ENCODE data around the gene FN1. TPM values are rescaled to one million over a fixed set of nuclear protein-coding genes. Genes with fewer than 3 reads are reported as not detected.

FN1 gene
- polyA plus RNA-seq, 1 donor (not counting 4 experiments of a cell fraction or from before 2014, with no cell fraction given): 1,649 TPM

DNA sequence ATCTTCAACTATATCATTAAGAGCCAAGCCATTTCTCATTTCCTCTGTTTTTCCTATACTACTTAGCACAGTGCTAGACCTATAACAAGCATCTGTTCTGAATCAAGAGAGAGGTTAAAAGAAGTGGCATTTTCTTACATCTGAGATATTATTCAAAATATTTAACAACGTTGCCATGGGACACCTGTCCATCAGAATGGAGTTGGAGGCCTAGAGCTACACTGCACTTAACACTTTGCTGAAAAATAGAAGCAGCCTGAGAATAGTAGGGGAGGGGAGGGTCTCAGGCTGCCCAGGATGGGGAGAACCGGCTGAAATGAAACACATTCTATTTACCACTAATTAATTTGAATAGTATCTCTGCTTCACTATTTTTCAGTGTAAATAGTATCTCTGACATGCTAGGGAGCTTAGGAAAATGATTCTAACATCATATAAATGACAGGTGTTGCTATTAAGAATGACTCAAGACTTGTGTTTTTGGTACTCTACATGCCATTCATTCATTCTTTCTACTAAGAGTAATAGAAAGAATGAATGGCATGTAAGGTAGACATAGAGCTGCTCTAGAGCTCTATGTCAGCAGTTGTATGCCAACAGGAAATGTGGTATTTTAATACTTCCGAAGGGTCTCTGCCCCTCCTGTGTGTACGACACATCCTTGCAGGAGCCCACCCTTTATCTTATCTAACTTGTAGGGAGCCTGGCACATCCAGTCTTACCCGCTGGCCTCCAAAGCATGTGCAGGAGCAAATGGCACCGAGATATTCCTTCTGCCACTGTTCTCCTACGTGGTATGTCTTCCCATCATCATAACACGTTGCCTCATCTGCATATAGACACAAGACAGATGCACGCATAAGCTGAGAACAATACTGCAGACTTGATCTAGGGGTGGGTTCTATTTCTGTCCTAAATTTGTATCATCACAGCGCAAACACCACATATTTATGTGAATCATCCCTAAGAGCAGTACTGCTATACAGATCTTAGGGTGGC is 71.4 kb downstream of the FN1 start:
- no peak for FAIRE-seq
- H3K27ac ChIP-seq (ENCODE audit: control insufficient read depth, insufficient read depth, low read length): no peak overlapping the region

DNA sequence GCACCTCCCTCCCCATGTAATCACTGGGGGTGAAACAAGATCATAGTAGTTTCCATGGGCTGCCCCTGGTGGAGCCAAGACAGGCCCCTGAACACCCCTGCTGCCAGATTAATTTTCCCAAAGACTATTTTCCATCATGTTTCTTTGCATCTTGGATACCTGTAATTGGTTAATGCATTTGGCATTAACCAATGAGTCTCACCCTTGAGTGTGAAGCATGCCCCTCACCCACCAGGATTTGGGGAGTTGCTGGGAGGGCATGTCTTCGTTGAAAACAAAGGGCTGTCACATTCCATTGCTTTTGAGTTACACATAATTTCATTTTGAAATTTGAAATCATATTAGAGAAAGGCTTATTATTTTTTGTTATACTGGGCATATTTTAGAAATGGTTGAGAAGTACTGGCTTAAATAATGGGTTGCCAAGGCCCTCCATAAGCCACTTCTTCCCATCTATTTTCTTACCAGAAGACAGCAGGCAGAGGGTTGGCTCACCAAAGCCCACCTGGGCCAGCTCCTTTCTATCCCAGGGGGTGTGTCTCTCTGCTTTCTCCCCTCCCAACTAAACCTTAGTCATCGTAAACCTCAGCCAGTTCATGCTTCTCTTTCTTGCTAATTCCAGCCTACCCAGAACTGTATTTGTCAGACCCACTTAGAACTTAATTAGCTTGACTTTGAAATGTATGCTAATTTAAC is 72.3 kb downstream of the FN1 start:
- H4K20me1 ChIP-seq (ENCODE audit: control insufficient read depth, extremely low read depth, insufficient read depth, low read length): no peaks in the 10 kb centered on the region
- H3K27me3 ChIP-seq (ENCODE audit: control insufficient read depth, extremely low read depth, insufficient read depth, low read length): no peaks in the 10 kb centered on the region
- DNase-seq (ENCODE audit: low read depth, low spot score) (no peak), FAIRE-seq (no peak)
- no peaks in the 10 kb centered on the region for H3K9me1 ChIP-seq (ENCODE audit: control insufficient read depth, extremely low read depth, insufficient read depth, low read length)
- no peak overlapping the region for H3K27ac ChIP-seq (ENCODE audit: control insufficient read depth, insufficient read depth, low read length)
- no peaks in the 10 kb centered on the region for H3K9me3 ChIP-seq (ENCODE audit: control insufficient read depth, low read depth, low read length)
- peaks cover 3 to 20% of the 10 kb centered on the region in 2 experiments for H3K36me3 ChIP-seq (ENCODE audit: control insufficient read depth in 2 of 2, extremely low read depth in 1 of 2, insufficient read depth in 2 of 2, low read length in 2 of 2)
- H3K9ac ChIP-seq (ENCODE audit: control insufficient read depth, extremely low read depth, insufficient read depth, low read length): no peak overlapping the region
- H3K4me1 ChIP-seq (ENCODE audit: control insufficient read depth, extremely low read depth, insufficient read depth, low read length): no peaks in the 10 kb centered on the region
- H3K79me2 ChIP-seq (ENCODE audit: control insufficient read depth, insufficient read depth, low read length): no peaks in the 10 kb centered on the region
- no peak overlapping the region for H2AFZ ChIP-seq (ENCODE audit: control insufficient read depth, low read length)
- no peak overlapping the region for H3K4me2 ChIP-seq (ENCODE audit: control insufficient read depth, extremely low read depth, insufficient read depth, low read depth, low read length)
- dilution Hi-C loops (cut with MboI; ENCODE audit: extremely low pct_ligation_motif_present, low sequenced_read_pairs): no loop called here
- TF ChIP-seq, protein P1, sequence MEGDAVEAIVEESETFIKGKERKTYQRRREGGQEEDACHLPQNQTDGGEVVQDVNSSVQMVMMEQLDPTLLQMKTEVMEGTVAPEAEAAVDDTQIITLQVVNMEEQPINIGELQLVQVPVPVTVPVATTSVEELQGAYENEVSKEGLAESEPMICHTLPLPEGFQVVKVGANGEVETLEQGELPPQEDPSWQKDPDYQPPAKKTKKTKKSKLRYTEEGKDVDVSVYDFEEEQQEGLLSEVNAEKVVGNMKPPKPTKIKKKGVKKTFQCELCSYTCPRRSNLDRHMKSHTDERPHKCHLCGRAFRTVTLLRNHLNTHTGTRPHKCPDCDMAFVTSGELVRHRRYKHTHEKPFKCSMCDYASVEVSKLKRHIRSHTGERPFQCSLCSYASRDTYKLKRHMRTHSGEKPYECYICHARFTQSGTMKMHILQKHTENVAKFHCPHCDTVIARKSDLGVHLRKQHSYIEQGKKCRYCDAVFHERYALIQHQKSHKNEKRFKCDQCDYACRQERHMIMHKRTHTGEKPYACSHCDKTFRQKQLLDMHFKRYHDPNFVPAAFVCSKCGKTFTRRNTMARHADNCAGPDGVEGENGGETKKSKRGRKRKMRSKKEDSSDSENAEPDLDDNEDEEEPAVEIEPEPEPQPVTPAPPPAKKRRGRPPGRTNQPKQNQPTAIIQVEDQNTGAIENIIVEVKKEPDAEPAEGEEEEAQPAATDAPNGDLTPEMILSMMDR (optimal IDR thresholded peaks at IDR 0.05 in 1 of 3, IDR thresholded peaks at IDR 0.05 in 1 of 3, conservative IDR thresholded peaks at IDR 0.05 in 1 of 3; ENCODE audit: extremely low read depth in 1 of 3, insufficient read depth in 2 of 3, low read length in 3 of 3): no peak
- no peak for TF ChIP-seq EZH2 (IDR thresholded peaks at IDR 0.05; ENCODE audit: low read length)
- no peak overlapping the region for H3K4me3 ChIP-seq (ENCODE audit: control insufficient read depth in 2 of 3, extremely low read depth in 1 of 3, insufficient read depth in 2 of 3, low read depth in 1 of 3, low read length in 3 of 3)

More for the DNA sequence above, 71.4 kb downstream of the FN1 start:
- Histone ChIP-seq H3K4me2 (ENCODE audit: control insufficient read depth, extremely low read depth, insufficient read depth, low read depth, low read length) (no peak overlapping the region), H4K20me1 (ENCODE audit: control insufficient read depth, extremely low read depth, insufficient read depth, low read length) (no peaks in the 10 kb centered on the region), H3K9me1 (ENCODE audit: control insufficient read depth, extremely low read depth, insufficient read depth, low read length) (no peaks in the 10 kb centered on the region), H3K36me3 (ENCODE audit: control insufficient read depth in 2 of 2, extremely low read depth in 1 of 2, insufficient read depth in 2 of 2, low read length in 2 of 2) (peaks cover 3 to 20% of the 10 kb centered on the region in 2 experiments), H2AFZ (ENCODE audit: control insufficient read depth, low read length) (no peak overlapping the region), H3K4me3 (ENCODE audit: control insufficient read depth in 2 of 3, extremely low read depth in 1 of 3, insufficient read depth in 2 of 3, low read depth in 1 of 3, low read length in 3 of 3) (no peak overlapping the region), H3K79me2 (ENCODE audit: control insufficient read depth, insufficient read depth, low read length) (no peaks in the 10 kb centered on the region), H3K9ac (ENCODE audit: control insufficient read depth, extremely low read depth, insufficient read depth, low read length) (no peak overlapping the region), H3K9me3 (ENCODE audit: control insufficient read depth, low read depth, low read length) (no peaks in the 10 kb centered on the region), H3K4me1 (ENCODE audit: control insufficient read depth, extremely low read depth, insufficient read depth, low read length) (no peaks in the 10 kb centered on the region), H3K27me3 (ENCODE audit: control insufficient read depth, extremely low read depth, insufficient read depth, low read length) (no peaks in the 10 kb centered on the region)
- dilution Hi-C loops (cut with MboI; ENCODE audit: extremely low pct_ligation_motif_present, low sequenced_read_pairs): no loop called here
- no peak for TF ChIP-seq EZH2 (IDR thresholded peaks at IDR 0.05; ENCODE audit: low read length)
- TF ChIP-seq, protein P1 (optimal IDR thresholded peaks at IDR 0.05 in 1 of 3, IDR thresholded peaks at IDR 0.05 in 1 of 3, conservative IDR thresholded peaks at IDR 0.05 in 1 of 3; ENCODE audit: extremely low read depth in 1 of 3, insufficient read depth in 2 of 3, low read length in 3 of 3): no peak
- no peak for DNase-seq (ENCODE audit: low read depth, low spot score)
